ENCODE results near the gene ANKRD23. TPM values are rescaled to one million over a fixed set of nuclear protein-coding genes. Genes with fewer than 3 reads are reported as not detected.

The ANKRD23 gene
- total and polyA plus RNA-seq, 3 donors from 2014 or later: 5.3 to 7.5 (median 6.8) TPM

- H3K9me3 ChIP-seq: no peaks in the 10 kb centered on the region
- no peaks in the 10 kb centered on the region for H3K27me3 ChIP-seq
- H3K27ac ChIP-seq: no peak overlapping the region
- WGBS, 2 donors: 87 to 88% methylated on average over 5 of the region's 5 CpGs
- intact Hi-C loops (cut with DNase I; ENCODE audit: low total_unique reads): no loop called here
- H3K4me3 ChIP-seq: no peak overlapping the region
- no peak for DNase-seq
- peaks cover 6% of the 10 kb centered on the region for H3K4me1 ChIP-seq
- H3K36me3 ChIP-seq (ENCODE audit: low read depth, missing control alignments): no peaks in the 10 kb centered on the region
- TF ChIP-seq POLR2A (IDR thresholded peaks at IDR 0.05): no peak
- TF ChIP-seq CTCF (IDR thresholded peaks at IDR 0.05): no peak
These were observed 33.0 kb downstream of the ANKRD23 start for GRCh38 chr2:96810783-96811192.

GRCh38 chr2:96809951-96810782, 33.7 kb downstream of the ANKRD23 start:
- DNase-seq: no peak
- Histone ChIP-seq H3K9me3 (no peaks in the 10 kb centered on the region), H3K36me3 (ENCODE audit: low read depth, missing control alignments) (no peaks in the 10 kb centered on the region), H3K27ac (no peak overlapping the region), H3K27me3 (no peaks in the 10 kb centered on the region), H3K4me1 (peaks cover 6% of the 10 kb centered on the region), H3K4me3 (no peak overlapping the region)
- intact Hi-C loops (cut with DNase I; ENCODE audit: low total_unique reads): no loop called here
- no peak for TF ChIP-seq CTCF (IDR thresholded peaks at IDR 0.05)
- no peak for TF ChIP-seq POLR2A (IDR thresholded peaks at IDR 0.05)
- WGBS, 2 donors: 74 to 78% methylated on average over 11 to 12 of the region's 12 CpGs

- Histone ChIP-seq H3K4me1 (peaks cover 6% of the 10 kb centered on the region), H3K36me3 (ENCODE audit: low read depth, missing control alignments) (no peaks in the 10 kb centered on the region), H3K9me3 (no peaks in the 10 kb centered on the region), H3K27me3 (no peaks in the 10 kb centered on the region), H3K4me3 (no peak overlapping the region), H3K27ac (no peak overlapping the region)
- DNase-seq: no peak
- intact Hi-C loops (cut with DNase I; ENCODE audit: low total_unique reads): no loop called here
- TF ChIP-seq CTCF (IDR thresholded peaks at IDR 0.05): no peak
- TF ChIP-seq POLR2A (IDR thresholded peaks at IDR 0.05): no peak
- WGBS, 2 donors: 77 to 84% methylated on average over 12 to 13 of the region's 13 CpGs
These were observed 34.5 kb downstream of the ANKRD23 start for GRCh38 chr2:96809216-96809882.

GRCh38 chr2:96808176-96808837, 35.5 kb downstream of the ANKRD23 start:
- H3K36me3 ChIP-seq (ENCODE audit: low read depth, missing control alignments): no peaks in the 10 kb centered on the region
- no peak for DNase-seq
- no peak for TF ChIP-seq CTCF (IDR thresholded peaks at IDR 0.05)
- intact Hi-C loops (cut with DNase I; ENCODE audit: low total_unique reads): no loop called here
- no peak overlapping the region for H3K27ac ChIP-seq
- H3K4me3 ChIP-seq: no peak overlapping the region
- no peaks in the 10 kb centered on the region for H3K9me3 ChIP-seq
- no peaks in the 10 kb centered on the region for H3K27me3 ChIP-seq
- H3K4me1 ChIP-seq: peaks cover 6% of the 10 kb centered on the region
- 79 to 87% methylated on average over 10 of the region's 10 CpGs for WGBS, 2 donors
